ENCODE results near the gene MMP10. TPM values are rescaled to one million over a fixed set of nuclear protein-coding genes. Genes with fewer than 3 reads are reported as not detected.
A peak's percentile ranks its signal among the peaks of the same experiment; 100 is the strongest.

The MMP10 gene
- total RNA-seq: 1 to 10 TPM in 1 of 2 donors, under 1 TPM in 1; 0.58 to 1.2 TPM
- 10 to 100 TPM in 1 of 2 donors, 1 to 10 TPM in 1; 2.0 to 14.2 TPM for polyA plus RNA-seq
- long read RNA-seq, donor 1, partial matches to known transcripts: 0 of 1 reads
- long read RNA-seq, donor 1, other reads (novel, unspliced or antisense): 0 of 1 reads
- long read RNA-seq, donor 2: 0 reads
- long read RNA-seq, donor 3: 0 reads
- long read RNA-seq, donor 4: 0 reads
- long read RNA-seq, donor 5: 0 reads

DNA sequence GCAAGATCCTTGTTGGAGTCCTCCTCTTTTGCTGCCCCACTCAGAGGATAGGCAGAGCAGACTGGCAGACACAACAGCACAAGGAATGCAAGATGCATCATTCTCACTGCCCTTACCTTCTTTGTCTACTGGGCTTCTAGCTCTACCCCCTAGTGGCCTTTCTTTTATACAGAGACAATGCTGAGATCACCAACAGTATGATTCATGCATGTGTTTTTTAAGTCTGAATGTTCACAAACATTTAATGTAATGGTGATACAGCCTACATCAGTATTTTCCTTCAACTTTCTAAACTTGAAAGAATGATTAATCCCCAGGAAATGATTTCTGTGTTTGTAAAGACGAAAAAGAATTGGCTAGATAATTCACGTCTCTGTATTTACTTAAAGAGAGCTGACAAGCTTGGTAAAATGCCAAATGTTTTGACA, at the start of gene MMP10:
Gene MMP10 (minus strand): TSS at position 138 of the 428 bp plus-strand sequence. CDS start 37 bp downstream, at position 101.
- ATAC-seq (ENCODE audit: insufficient read depth, low FRiP score): no peak

GRCh38 chr11:102829316-102830000, 49.0 kb upstream of the MMP10 start:
- ATAC-seq (ENCODE audit: insufficient read depth, low FRiP score): no peak

More for the DNA sequence above, at the start of gene MMP10:
- TF ChIP-seq, protein P1, sequence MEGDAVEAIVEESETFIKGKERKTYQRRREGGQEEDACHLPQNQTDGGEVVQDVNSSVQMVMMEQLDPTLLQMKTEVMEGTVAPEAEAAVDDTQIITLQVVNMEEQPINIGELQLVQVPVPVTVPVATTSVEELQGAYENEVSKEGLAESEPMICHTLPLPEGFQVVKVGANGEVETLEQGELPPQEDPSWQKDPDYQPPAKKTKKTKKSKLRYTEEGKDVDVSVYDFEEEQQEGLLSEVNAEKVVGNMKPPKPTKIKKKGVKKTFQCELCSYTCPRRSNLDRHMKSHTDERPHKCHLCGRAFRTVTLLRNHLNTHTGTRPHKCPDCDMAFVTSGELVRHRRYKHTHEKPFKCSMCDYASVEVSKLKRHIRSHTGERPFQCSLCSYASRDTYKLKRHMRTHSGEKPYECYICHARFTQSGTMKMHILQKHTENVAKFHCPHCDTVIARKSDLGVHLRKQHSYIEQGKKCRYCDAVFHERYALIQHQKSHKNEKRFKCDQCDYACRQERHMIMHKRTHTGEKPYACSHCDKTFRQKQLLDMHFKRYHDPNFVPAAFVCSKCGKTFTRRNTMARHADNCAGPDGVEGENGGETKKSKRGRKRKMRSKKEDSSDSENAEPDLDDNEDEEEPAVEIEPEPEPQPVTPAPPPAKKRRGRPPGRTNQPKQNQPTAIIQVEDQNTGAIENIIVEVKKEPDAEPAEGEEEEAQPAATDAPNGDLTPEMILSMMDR (IDR thresholded peaks at IDR 0.05; ENCODE audit: control extremely low read depth, extremely low read depth): no peak
- Histone ChIP-seq H3K9ac (ENCODE audit: insufficient read depth in 1 of 2, low read length in 2 of 2) (no peak within 1 kb of the TSS), H3K4me1 (ENCODE audit: control insufficient read depth in 5 of 5, insufficient read depth in 5 of 5, low read length in 5 of 5) (no peaks in the 10 kb centered on the region), H3K36me3 (ENCODE audit: control insufficient read depth in 4 of 4, insufficient read depth in 4 of 4, low read length in 4 of 4) (no peaks in the 10 kb centered on the region), H3K4me3 (no peak within 1 kb of the TSS), H3K27me3 (ENCODE audit: control insufficient read depth in 3 of 3, insufficient read depth in 3 of 3, low read length in 2 of 3) (no peaks in the 10 kb centered on the region), H3K9me3 (ENCODE audit: control insufficient read depth in 4 of 4, insufficient read depth in 3 of 4, low read length in 3 of 4) (no peaks in the 10 kb centered on the region), H3K27ac (ENCODE audit: low read depth in 1 of 2, low read length in 1 of 2) (no peak within 1 kb of the TSS)
- DNase-seq: peak in 1 of 3 donors; percentile 19
- 11 to 26% methylated on average over 2 of the region's 2 CpGs for whole genome bisulfite sequencing, 2 donors

GRCh38 chr11:102824556-102824955, 44.1 kb upstream of the MMP10 start:
- Histone ChIP-seq H3K9me3 (ENCODE audit: control insufficient read depth in 4 of 4, insufficient read depth in 3 of 4, low read length in 3 of 4) (peaks cover 0 to 7% (median 0%) of the 10 kb centered on the region in 4 donors), H3K4me3 (no peak overlapping the region), H3K4me1 (ENCODE audit: control insufficient read depth in 5 of 5, insufficient read depth in 5 of 5, low read length in 5 of 5) (no peaks in the 10 kb centered on the region), H3K27me3 (ENCODE audit: control insufficient read depth in 3 of 3, insufficient read depth in 3 of 3, low read length in 2 of 3) (peaks cover 0 to 2% (median under 1%) of the 10 kb centered on the region in 3 donors), H3K9ac (ENCODE audit: insufficient read depth in 1 of 2, low read length in 2 of 2) (no peak overlapping the region), H3K27ac (ENCODE audit: low read depth in 1 of 2, low read length in 1 of 2) (no peak overlapping the region), H3K36me3 (ENCODE audit: control insufficient read depth in 4 of 4, insufficient read depth in 4 of 4, low read length in 4 of 4) (no peaks in the 10 kb centered on the region)
- ATAC-seq (ENCODE audit: insufficient read depth, low FRiP score) (no peak), DNase-seq (no peak)
- 93 to 100% methylated on average over 1 of the region's 1 CpG for WGBS, 2 donors
- TF ChIP-seq, protein P1 (IDR thresholded peaks at IDR 0.05; ENCODE audit: control extremely low read depth, extremely low read depth): no peak

More at GRCh38 chr11:102829316-102830000, 49.0 kb upstream of the MMP10 start:
- Histone ChIP-seq H3K9me3 (ENCODE audit: control insufficient read depth in 4 of 4, insufficient read depth in 3 of 4, low read length in 3 of 4) (peaks cover 0 to 3% (median 0%) of the 10 kb centered on the region in 4 donors), H3K4me3 (no peak overlapping the region), H3K27me3 (ENCODE audit: control insufficient read depth in 3 of 3, insufficient read depth in 3 of 3, low read length in 2 of 3) (peaks cover 0 to 8% (median 2%) of the 10 kb centered on the region in 3 donors), H3K36me3 (ENCODE audit: control insufficient read depth in 4 of 4, insufficient read depth in 4 of 4, low read length in 4 of 4) (no peaks in the 10 kb centered on the region), H3K9ac (ENCODE audit: insufficient read depth in 1 of 2, low read length in 2 of 2) (no peak overlapping the region), H3K27ac (ENCODE audit: low read depth in 1 of 2, low read length in 1 of 2) (no peak overlapping the region), H3K4me1 (ENCODE audit: control insufficient read depth in 5 of 5, insufficient read depth in 5 of 5, low read length in 5 of 5) (no peaks in the 10 kb centered on the region)
- TF ChIP-seq, protein P1 (IDR thresholded peaks at IDR 0.05; ENCODE audit: control extremely low read depth, extremely low read depth): no peak
- no peak for DNase-seq
- WGBS, 2 donors: 72 to 74% methylated on average over 6 of the region's 6 CpGs

Measured in lung (tissue), 16 donors.